Activated CD8-positive, alpha-beta T cell treated with anti-CD3 and anti-CD28 coated beads for 36 hours (primary cell): ENCODE results near the gene DDX1. TPM values are rescaled to one million over a fixed set of nuclear protein-coding genes. Genes with fewer than 3 reads are reported as not detected.
A peak's percentile ranks its signal among the peaks of the same experiment; 100 is the strongest.

Experiments used
- ATAC-seq: fragments of 200-7000 bp; cut with Tn5 transposase; one replicate; pipeline ENCODE4 v1.10.0; 2021; ENCODE audit warnings: mild to moderate bottlenecking, moderate library complexity
- CTCF ChIA-PET: fragments of 350-600 bp; sonication (Branson Sonifier 250); formaldehyde crosslinking; loops from one replicate; lab custom pipeline; 2021; ENCODE audit warnings: antibody characterized with exemption; lab: Charles Lee
- POLR2A ChIA-PET: fragments of 350-600 bp; sonication (Branson Sonifier 250); formaldehyde crosslinking; loops from one replicate; lab custom pipeline; 2021; ENCODE audit warnings: antibody characterized with exemption; lab: Charles Lee
- DNase-seq: peaks from one replicate; pipeline ENCODE4 v3.0.0-alpha.2; 2020
- H3K27ac Mint-ChIP-seq: one replicate; pipeline ENCODE4 v1.8.0; 2021; ENCODE audit warnings: mild to moderate bottlenecking, mixed read lengths
- H3K27me3 Mint-ChIP-seq: one replicate; pipeline ENCODE4 v1.8.0; 2021; ENCODE audit warnings: mixed read lengths
- H3K36me3 Mint-ChIP-seq: one replicate; pipeline ENCODE4 v1.8.0; 2021; ENCODE audit warnings: low read depth, mixed read lengths
- H3K4me1 Mint-ChIP-seq: one replicate; pipeline ENCODE4 v1.8.0; 2021; ENCODE audit warnings: low read depth, mixed read lengths
- H3K4me3 Mint-ChIP-seq: one replicate; pipeline ENCODE4 v1.8.0; 2021; ENCODE audit warnings: mild to moderate bottlenecking, moderate library complexity, mixed read lengths
- H3K9me3 Mint-ChIP-seq: one replicate; pipeline ENCODE4 v1.8.0; 2021; ENCODE audit warnings: mixed read lengths
- CTCF ChIP-seq: fragments of 200-600 bp; IDR thresholded peaks from one replicate; pipeline ENCODE4 v1.8.0; 2022; ENCODE audit warnings: antibody characterized with exemption, mild to moderate bottlenecking
- intact Hi-C: fragments of 100-400 bp; cut with micrococcal nuclease; formaldehyde crosslinking; loops from one replicate; pipeline ENCODE4 v1.10.0; 2022
- total RNA-seq, 2 experiments: library from RNA; stranded (reverse); gene quantifications; one replicate each; pipeline ENCODE4 v1.2.3, GENCODE V29; 2021

The DDX1 gene
- total RNA-seq, 2 experiments from 2014 or later: 90.3 to 92.5 TPM

GRCh38 chr2:15557887-15558311 lies 33.8 kb upstream of the DDX1 start:
- ATAC-seq (no peak), DNase-seq (no peak)
- peaks cover 28% of the 10 kb centered on the region for H3K4me1 Mint-ChIP-seq
- ChIA-PET CTCF (interaction anchor here (1.3 to 3.5 kb wide), 4 partner anchors 9 to 19 kb away, joined by 3 to 16 read pairs (median 8); no protein-coding TSS in a partner anchor), POLR2A (no interaction called here)
- no peaks in the 10 kb centered on the region for H3K9me3 Mint-ChIP-seq
- intact Hi-C loops: no loop called here
- no peak overlapping the region for H3K27ac Mint-ChIP-seq
- TF ChIP-seq CTCF: no peak
- no peak overlapping the region for H3K4me3 Mint-ChIP-seq
- H3K36me3 Mint-ChIP-seq: peaks cover 9% of the 10 kb centered on the region
- no peaks in the 10 kb centered on the region for H3K27me3 Mint-ChIP-seq

- ATAC-seq: no peak
- no peak for TF ChIP-seq CTCF
- H3K36me3 Mint-ChIP-seq: peaks cover 2% of the 10 kb centered on the region
- peak overlapping the region; percentile 92 for H3K4me3 Mint-ChIP-seq
- H3K4me1 Mint-ChIP-seq: peaks cover 26% of the 10 kb centered on the region
- no peaks in the 10 kb centered on the region for H3K9me3 Mint-ChIP-seq
- CTCF ChIA-PET: interaction anchor here (1.6 to 2.8 kb wide), 3 partner anchors 8 to 17 kb away, joined by 3 to 16 read pairs (median 6); no protein-coding TSS in a partner anchor
- H3K27ac Mint-ChIP-seq: peak overlapping the region; percentile 4
- POLR2A ChIA-PET: no interaction called here
- intact Hi-C loops: no loop called here
- no peaks in the 10 kb centered on the region for H3K27me3 Mint-ChIP-seq
- DNase-seq: no peak
Measured at GRCh38 chr2:15559379-15560139, 32.1 kb upstream of the DDX1 start.

GRCh38 chr2:15560140-15560987 lies 31.3 kb upstream of the DDX1 start:
- Mint-ChIP-seq H3K36me3 (peaks cover 2% of the 10 kb centered on the region), H3K4me3 (peak overlapping the region; percentile 92), H3K27ac (peak overlapping the region; percentile 90), H3K9me3 (no peaks in the 10 kb centered on the region), H3K27me3 (no peaks in the 10 kb centered on the region), H3K4me1 (peaks cover 26% of the 10 kb centered on the region)
- ATAC-seq: peak; percentile 37
- intact Hi-C loops: no loop called here
- no peak for TF ChIP-seq CTCF
- ChIA-PET CTCF (interaction anchor here (1.1 to 4.0 kb wide), 4 partner anchors 9 to 17 kb away, joined by 3 to 25 read pairs (median 11); no protein-coding TSS in a partner anchor), POLR2A (interaction anchor here (0.9 to 2.0 kb wide), 3 partner anchors 13 to 31 kb away, joined by 4 to 11 read pairs (median 10); partner anchors contain the start of gene DDX1)
- DNase-seq: peak; percentile 43

DNA sequence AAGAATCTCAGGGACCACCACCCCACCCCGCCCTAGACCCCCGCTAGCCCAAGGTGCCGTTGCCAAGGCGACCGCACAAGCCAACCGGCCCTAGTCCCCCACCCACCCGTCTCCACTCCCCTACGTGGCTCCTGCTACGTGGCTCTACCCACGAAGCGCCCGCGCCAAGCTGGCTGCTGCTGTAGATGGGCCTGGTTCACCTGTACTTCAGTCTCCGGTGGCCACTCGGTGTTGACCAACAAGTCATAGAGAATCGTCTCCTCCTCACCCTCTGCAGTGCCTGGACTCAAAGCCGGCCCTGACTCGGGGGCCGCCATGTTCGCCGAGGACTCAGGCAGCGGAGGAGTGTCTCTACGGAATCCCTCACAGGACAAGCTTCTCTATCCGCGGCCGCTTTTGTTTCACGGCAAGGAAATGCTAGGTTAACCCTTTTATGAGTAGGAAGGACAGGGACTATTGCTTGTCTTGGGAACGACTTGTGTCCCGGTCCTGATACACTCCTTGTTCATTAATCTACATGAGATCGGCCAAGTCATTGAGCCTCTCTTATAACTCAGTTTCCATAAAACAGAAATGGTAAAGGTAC lies 30.6 kb upstream of the DDX1 start, which contains the start of gene NBAS:
TSS of gene NBAS (minus strand) at position 347 of the 586 bp plus-strand sequence. CDS start at position 317, 30 bp downstream.
- no peak for TF ChIP-seq CTCF
- intact Hi-C loops: no loop called here
- no peaks in the 10 kb centered on the region for H3K27me3 Mint-ChIP-seq
- H3K4me1 Mint-ChIP-seq: peaks cover 26% of the 10 kb centered on the region
- POLR2A ChIA-PET: interaction anchor here (0.6 to 2.0 kb wide), 5 partner anchors 8 to 438 kb away, joined by 3 to 11 read pairs (median 4); partner anchors contain the start of gene DDX1
- H3K4me3 Mint-ChIP-seq: peak within 1 kb of the TSS; percentile 92
- CTCF ChIA-PET: interaction anchor here (1.0 to 4.0 kb wide), 7 partner anchors 8 to 18 kb away, joined by 3 to 25 read pairs (median 4); no protein-coding TSS in a partner anchor
- H3K36me3 Mint-ChIP-seq: no peaks in the 10 kb centered on the region
- ATAC-seq (peak; percentile 87), DNase-seq (peak; percentile 90)
- peak within 1 kb of the TSS; percentile 90 for H3K27ac Mint-ChIP-seq
- H3K9me3 Mint-ChIP-seq: no peaks in the 10 kb centered on the region
